Endothelial cell of umbilical vein (primary cell): Measurements from ENCODE around the gene PRXL2B. TPM values are rescaled to one million over a fixed set of nuclear protein-coding genes. Genes with fewer than 3 reads are reported as not detected.

ENCODE experiments used
- BruUV-seq: library from RNA; stranded (reverse); fragments of 400-500 nt; replicated peaks from 2 replicates; lab custom pipeline; 2021; lab: Mats Ljungman, UMichigan
- CTCF ChIA-PET: fragments of 300-600, 350-600 bp; sonication (Branson Sonifier 250); formaldehyde crosslinking; loops from one replicate; lab custom pipeline; 2021; ENCODE audit warnings: antibody characterized with exemption, inconsistent platforms; lab: Charles Lee
- POLR2A ChIA-PET: fragments of 300-600, 350-600 bp; sonication (Branson Sonifier 250); formaldehyde crosslinking; loops from one replicate; lab custom pipeline; 2021; ENCODE audit warnings: antibody characterized with exemption, inconsistent platforms; lab: Charles Lee
- DNase-seq: peaks from one replicate; pipeline ENCODE4 v3.0.0-alpha.2; 2011; ENCODE audit warnings: low read depth, low spot score
- FAIRE-seq: peaks from 2 replicates; lab custom pipeline; 2011; peaks lifted over from hg19 to GRCh38; lab: Jason Lieb, UNC
- H2AFZ ChIP-seq: 2 replicates; pipeline ENCODE4 v1.6.0; 2012; ENCODE audit warnings: low read depth, low read length, control low read depth, inconsistent platforms
- H3K27ac ChIP-seq: 2 replicates; pipeline ENCODE4 v1.5.1; 2011; ENCODE audit warnings: low read depth, mild to moderate bottlenecking, control low read depth, low read length, moderate library complexity; ENCODE audit not compliant: insufficient read depth
- H3K27me3 ChIP-seq, 2 experiments: 2 replicates each; pipeline versions ENCODE4 v1.6.0 to v1.6.1; 2011; ENCODE audit warnings: low read length in 2 of 2, mixed read lengths in 1 of 2; ENCODE audit not compliant: control insufficient read depth in 2 of 2, insufficient read depth in 2 of 2
- H3K36me3 ChIP-seq, 2 experiments: 2 replicates in 1 of 2; 3 replicates in 1 of 2; pipeline ENCODE4 v1.5.1; 2011; ENCODE audit warnings: low read length in 2 of 2, mild to moderate bottlenecking in 1 of 2, moderate library complexity in 1 of 2; ENCODE audit not compliant: control insufficient read depth in 2 of 2, insufficient read depth in 2 of 2; ENCODE audit errors: extremely low read depth in 1 of 2
- H3K4me1 ChIP-seq: 3 replicates; pipeline ENCODE4 v1.5.1; 2011; ENCODE audit warnings: mild to moderate bottlenecking, low read length; ENCODE audit not compliant: control insufficient read depth, insufficient read depth; ENCODE audit errors: extremely low read depth
- H3K4me2 ChIP-seq: 2 replicates; pipeline ENCODE4 v1.6.1; 2011; ENCODE audit warnings: low read length, control low read depth, mixed read lengths; ENCODE audit not compliant: insufficient read depth
- H3K4me3 ChIP-seq, 3 experiments: fragments of 200-600 bp in 1 of 3; sonication (generic), shearing (Covaris generic) in 1 of 3; replicated peaks in 1 of 3; 2 replicates each; pipeline ENCODE4 v1.5.1; 2011 to 2016; ENCODE audit warnings: control low read depth in 3 of 3, low read length in 3 of 3, mild to moderate bottlenecking in 2 of 3, inconsistent platforms in 1 of 3, low read depth in 1 of 3, moderate library complexity in 1 of 3; ENCODE audit not compliant: insufficient read depth in 1 of 3
- H3K79me2 ChIP-seq: 2 replicates; pipeline ENCODE4 v1.6.0; 2012; ENCODE audit warnings: low read length, inconsistent platforms; ENCODE audit not compliant: control insufficient read depth, insufficient read depth
- H3K9ac ChIP-seq: replicated peaks from 2 replicates; pipeline ENCODE3; 2011; ENCODE audit warnings: low read length, control low read depth; ENCODE audit not compliant: insufficient read depth; ENCODE audit errors: extremely low read depth
- H3K9me1 ChIP-seq: replicated peaks from 3 replicates; pipeline ENCODE4 v1.6.0; 2011; ENCODE audit warnings: mild to moderate bottlenecking, low read length; ENCODE audit not compliant: control insufficient read depth, insufficient read depth; ENCODE audit errors: extremely low read depth
- H3K9me3 ChIP-seq: replicated peaks from 2 replicates; pipeline ENCODE4 v1.5.1; 2012; ENCODE audit warnings: low read length, inconsistent platforms; ENCODE audit not compliant: control insufficient read depth, insufficient read depth
- H4K20me1 ChIP-seq: replicated peaks from 2 replicates; pipeline ENCODE3; 2011; ENCODE audit warnings: mild to moderate bottlenecking, low read length; ENCODE audit not compliant: control insufficient read depth, insufficient read depth; ENCODE audit errors: extremely low read depth
- EZH2 ChIP-seq: IDR thresholded peaks from 2 replicates; pipeline ENCODE4 v1.6.1; 2012; ENCODE audit warnings: borderline replicate concordance, low read depth, mild to moderate bottlenecking, moderate library complexity, low read length, inconsistent platforms; ENCODE audit not compliant: severe bottlenecking
- FOS ChIP-seq: IDR thresholded peaks from 2 replicates; pipeline ENCODE4 v1.6.1; 2011; ENCODE audit warnings: mild to moderate bottlenecking, low read length, moderate library complexity, borderline replicate concordance; ENCODE audit not compliant: insufficient read depth
- GATA2 ChIP-seq: IDR thresholded peaks from 2 replicates; pipeline ENCODE4 v1.7.0; 2011; ENCODE audit warnings: low read depth, mild to moderate bottlenecking, moderate library complexity, mixed read lengths, low read length; ENCODE audit not compliant: insufficient read length, insufficient read depth
- JUN ChIP-seq: IDR thresholded peaks from 2 replicates; pipeline ENCODE4 v1.6.1; 2011; ENCODE audit warnings: borderline replicate concordance, low read depth; ENCODE audit not compliant: insufficient read length, insufficient read depth
- MYC ChIP-seq: IDR thresholded peaks from one replicate; pipeline ENCODE4 v1.6.1; 2011; ENCODE audit warnings: mild to moderate bottlenecking, low read depth, low read length
- POLR2A ChIP-seq: IDR thresholded peaks from 2 replicates; pipeline ENCODE4 v1.6.1; 2012; ENCODE audit warnings: low read depth, mild to moderate bottlenecking, control low read depth, low read length
- POLR2AphosphoS5 ChIP-seq: IDR thresholded peaks from 2 replicates; pipeline ENCODE4 v1.6.1; 2012; ENCODE audit warnings: low read depth, mild to moderate bottlenecking, control low read depth, low read length, moderate library complexity; ENCODE audit not compliant: insufficient read depth
- dilution Hi-C: fragments of 300-500 bp; cut with MboI; formaldehyde crosslinking; loops from one replicate; pipeline ENCODE4 v1.15.0; 2019; ENCODE audit warnings: low sequenced_read_pairs; ENCODE audit not compliant: extremely low pct_ligation_motif_present
- intact Hi-C: fragments of 100-400 bp; cut with micrococcal nuclease; formaldehyde crosslinking; loops from one replicate; pipeline ENCODE4 v1.10.0; 2022
- polyA plus RNA-seq, 4 experiments: library from polyadenylated mRNA; depleted of rRNA in 3 of 4; stranded (reverse) in 3 of 4; unstranded in 1 of 4; fragments of >200 nt; gene quantifications; 2 replicates each; pipeline versions ENCODE4 v1.2.1 to v1.2.3, GENCODE V29; 2011 to 2012; ENCODE audit warnings: missing spikeins in 1 of 4
- total RNA-seq: library from RNA; stranded (reverse); gene quantifications from 2 replicates; pipeline ENCODE4 v1.2.3, GENCODE V29; 2021
- TF ChIP-seq, protein P1 (sequence below): IDR thresholded peaks from 2 replicates; pipeline ENCODE4 v1.6.1; 2011; ENCODE audit not compliant: insufficient read depth, insufficient read length
- TF ChIP-seq, protein P2 (sequence below), 2 donors: IDR thresholded peaks; 1 replicate in 1 of 2; 2 replicates in 1 of 2; pipeline ENCODE4 v1.5.1; 2011; ENCODE audit warnings: low read length in 2 of 2, mild to moderate bottlenecking in 2 of 2, moderate library complexity in 2 of 2, control low read depth in 1 of 2, inconsistent platforms in 1 of 2, low read depth in 1 of 2; ENCODE audit not compliant: insufficient read depth in 1 of 2; ENCODE audit errors: extremely low read depth in 1 of 2

PRXL2B gene
- total and polyA plus RNA-seq, 2 donors (not counting 3 experiments of a cell fraction or from before 2014, with no cell fraction given) = 29.6 to 55.8 TPM

DNA sequence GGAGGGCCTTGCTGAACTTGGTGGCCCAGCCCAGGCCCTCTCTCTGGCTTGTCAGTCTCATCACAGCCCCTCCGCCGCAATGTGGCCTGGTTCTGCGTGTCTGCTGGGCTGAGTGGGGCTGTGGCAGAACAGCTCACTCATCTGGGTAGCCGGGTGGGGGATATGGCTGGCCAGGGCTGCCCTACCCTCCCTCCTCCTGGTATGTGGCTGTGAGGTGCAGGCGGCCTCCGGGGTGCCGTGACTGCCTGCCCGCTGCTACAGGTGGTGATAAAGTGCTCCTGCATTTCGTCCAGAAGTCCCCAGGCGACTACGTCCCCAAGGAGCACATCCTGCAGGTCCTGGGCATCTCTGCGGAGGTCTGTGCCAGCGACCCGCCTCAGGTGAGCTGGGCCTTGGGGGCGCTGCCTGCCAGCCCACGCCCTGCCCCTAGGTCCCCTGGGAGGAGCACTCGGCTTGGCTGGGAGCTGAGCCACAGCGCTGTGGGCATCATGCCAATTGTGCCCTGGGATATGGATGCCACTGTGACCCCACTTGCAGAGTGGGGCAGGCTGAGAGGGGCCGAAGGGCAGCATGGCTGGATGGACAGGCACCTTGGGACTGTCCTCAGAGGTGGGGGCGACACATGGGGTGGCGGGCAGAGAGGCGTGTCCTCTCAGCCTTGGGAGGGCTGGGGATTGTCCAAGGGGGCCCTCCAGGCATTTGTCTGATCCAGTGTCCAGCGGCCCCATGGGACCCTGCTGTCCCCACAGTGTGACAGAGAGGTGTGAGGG, 2.3 kb downstream of the PRXL2B start:
- CTCF ChIA-PET = no interaction called here
- TF ChIP-seq FOS (no peak), MYC (no peak), GATA2 (no peak), POLR2A (no peak)
- no peak overlapping the region for H3K27ac ChIP-seq

DNA sequence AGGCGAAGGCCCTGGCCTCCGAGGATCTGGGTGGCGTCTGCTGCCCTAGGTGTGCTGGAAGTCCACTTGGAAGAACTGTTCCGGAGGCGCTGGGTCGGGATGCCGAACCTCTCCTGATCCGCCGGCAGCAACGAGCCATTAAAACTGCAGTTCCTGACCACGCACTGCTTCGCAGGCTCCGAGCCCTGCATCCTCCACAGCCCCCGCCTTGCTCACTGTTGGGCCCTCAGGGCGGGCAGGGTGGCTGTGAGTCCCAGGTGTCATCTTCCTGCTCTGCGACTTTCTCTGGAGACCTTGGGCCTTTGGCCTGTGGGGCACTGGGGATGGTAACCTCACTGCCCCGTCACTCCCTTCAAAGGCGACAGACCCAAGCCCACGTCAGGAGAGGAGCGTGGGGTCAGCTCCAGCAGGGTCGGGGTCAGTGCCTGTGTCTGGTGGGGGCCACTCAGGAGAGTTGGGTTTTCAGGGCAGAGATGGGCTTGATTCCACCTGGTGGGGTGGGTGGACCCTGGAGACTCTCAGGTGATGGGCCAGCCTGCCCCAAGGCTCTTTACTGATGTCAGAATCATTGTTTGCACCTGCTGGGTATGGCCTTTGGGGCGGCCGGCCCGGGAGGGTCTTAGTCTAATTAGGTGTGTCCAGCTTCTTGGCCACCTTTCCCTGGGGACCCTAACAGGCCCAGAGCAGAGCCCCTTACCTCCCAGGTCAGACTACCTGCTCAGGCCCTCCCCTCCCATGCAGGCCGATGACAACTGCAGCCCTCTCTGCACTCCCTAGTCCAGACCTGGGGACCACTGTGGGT, 3.1 kb downstream of the PRXL2B start:
- no peaks in the 10 kb centered on the region for H3K9me1 ChIP-seq
- intact Hi-C loops = loop anchor here (5.0 kb wide), 1 partner anchor 392 kb away; no protein-coding TSS in a partner anchor
- no peak overlapping the region for H2AFZ ChIP-seq
- H4K20me1 ChIP-seq = no peaks in the 10 kb centered on the region
- BruUV-seq = no TSS peak
- FAIRE-seq (no peak), DNase-seq (no peak)
- ChIA-PET POLR2A (no interaction called here), CTCF (no interaction called here)
- H3K4me1 ChIP-seq = peaks cover 18% of the 10 kb centered on the region
- dilution Hi-C loops = no loop called here
- no peaks in the 10 kb centered on the region for H3K27me3 ChIP-seq
- no peak overlapping the region for H3K27ac ChIP-seq
- H3K4me3 ChIP-seq = no peak overlapping the region
- H3K9ac ChIP-seq = no peak overlapping the region
- H3K4me2 ChIP-seq = no peak overlapping the region
- H3K9me3 ChIP-seq = no peaks in the 10 kb centered on the region
- TF ChIP-seq GATA2 (no peak), POLR2AphosphoS5 (no peak), POLR2A (no peak), JUN (no peak), EZH2 (no peak)
- TF ChIP-seq, protein P1, sequence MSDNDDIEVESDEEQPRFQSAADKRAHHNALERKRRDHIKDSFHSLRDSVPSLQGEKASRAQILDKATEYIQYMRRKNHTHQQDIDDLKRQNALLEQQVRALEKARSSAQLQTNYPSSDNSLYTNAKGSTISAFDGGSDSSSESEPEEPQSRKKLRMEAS = no peak
- TF ChIP-seq, protein P2, sequence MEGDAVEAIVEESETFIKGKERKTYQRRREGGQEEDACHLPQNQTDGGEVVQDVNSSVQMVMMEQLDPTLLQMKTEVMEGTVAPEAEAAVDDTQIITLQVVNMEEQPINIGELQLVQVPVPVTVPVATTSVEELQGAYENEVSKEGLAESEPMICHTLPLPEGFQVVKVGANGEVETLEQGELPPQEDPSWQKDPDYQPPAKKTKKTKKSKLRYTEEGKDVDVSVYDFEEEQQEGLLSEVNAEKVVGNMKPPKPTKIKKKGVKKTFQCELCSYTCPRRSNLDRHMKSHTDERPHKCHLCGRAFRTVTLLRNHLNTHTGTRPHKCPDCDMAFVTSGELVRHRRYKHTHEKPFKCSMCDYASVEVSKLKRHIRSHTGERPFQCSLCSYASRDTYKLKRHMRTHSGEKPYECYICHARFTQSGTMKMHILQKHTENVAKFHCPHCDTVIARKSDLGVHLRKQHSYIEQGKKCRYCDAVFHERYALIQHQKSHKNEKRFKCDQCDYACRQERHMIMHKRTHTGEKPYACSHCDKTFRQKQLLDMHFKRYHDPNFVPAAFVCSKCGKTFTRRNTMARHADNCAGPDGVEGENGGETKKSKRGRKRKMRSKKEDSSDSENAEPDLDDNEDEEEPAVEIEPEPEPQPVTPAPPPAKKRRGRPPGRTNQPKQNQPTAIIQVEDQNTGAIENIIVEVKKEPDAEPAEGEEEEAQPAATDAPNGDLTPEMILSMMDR (IDR thresholded peaks at IDR 0.05; ENCODE audit: extremely low read depth in 1 of 2, insufficient read depth in 1 of 2, low read depth in 1 of 2, low read length in 2 of 2) = no peak
- H3K36me3 ChIP-seq = peaks cover 3% of the 10 kb centered on the region in 2 experiments
- H3K79me2 ChIP-seq = peaks cover 5% of the 10 kb centered on the region

More for the DNA sequence above, 2.3 kb downstream of the PRXL2B start:
- no peaks in the 10 kb centered on the region for H3K27me3 ChIP-seq
- H2AFZ ChIP-seq = no peak overlapping the region
- no peak overlapping the region for H3K9ac ChIP-seq
- FAIRE-seq (no peak), DNase-seq (no peak)
- intact Hi-C loops (loop anchor here (5.0 kb wide), 1 partner anchor 392 kb away; no protein-coding TSS in a partner anchor), dilution Hi-C loops (no loop called here)
- BruUV-seq = no TSS peak
- no peaks in the 10 kb centered on the region for H3K9me3 ChIP-seq
- POLR2A ChIA-PET = no interaction called here
- no peaks in the 10 kb centered on the region for H4K20me1 ChIP-seq
- no peak overlapping the region for H3K4me3 ChIP-seq
- H3K36me3 ChIP-seq = peaks cover 3% of the 10 kb centered on the region in 2 experiments
- H3K9me1 ChIP-seq = no peaks in the 10 kb centered on the region
- H3K4me1 ChIP-seq = peaks cover 12% of the 10 kb centered on the region
- H3K79me2 ChIP-seq = peaks cover 5% of the 10 kb centered on the region
- no peak overlapping the region for H3K4me2 ChIP-seq
